ENCODE measurements around the gene FUT4.
A peak's percentile ranks its signal among the peaks of the same experiment; 100 is the strongest.
"Not testable (repeated sequence)": the region's sequence is repeated elsewhere in the genome, so short reads cannot be mapped to it uniquely, and the experiment has no call there.

FUT4 gene

GRCh38 chr11:94533696-94534630 lies 9.8 kb upstream of the FUT4 start:
- peak; percentile 72 to 75 for DNase-seq

- no peak for DNase-seq
Observed at GRCh38 chr11:94536386-94536785, 7.3 kb upstream of the FUT4 start.

GRCh38 chr11:94537031-94537600 lies 6.6 kb upstream of the FUT4 start:
- peak in 1 of 2 donors; percentile 35 for DNase-seq

- DNase-seq, result no peak
Observed at GRCh38 chr11:94539420-94539819, 4.3 kb upstream of the FUT4 start.

DNA sequence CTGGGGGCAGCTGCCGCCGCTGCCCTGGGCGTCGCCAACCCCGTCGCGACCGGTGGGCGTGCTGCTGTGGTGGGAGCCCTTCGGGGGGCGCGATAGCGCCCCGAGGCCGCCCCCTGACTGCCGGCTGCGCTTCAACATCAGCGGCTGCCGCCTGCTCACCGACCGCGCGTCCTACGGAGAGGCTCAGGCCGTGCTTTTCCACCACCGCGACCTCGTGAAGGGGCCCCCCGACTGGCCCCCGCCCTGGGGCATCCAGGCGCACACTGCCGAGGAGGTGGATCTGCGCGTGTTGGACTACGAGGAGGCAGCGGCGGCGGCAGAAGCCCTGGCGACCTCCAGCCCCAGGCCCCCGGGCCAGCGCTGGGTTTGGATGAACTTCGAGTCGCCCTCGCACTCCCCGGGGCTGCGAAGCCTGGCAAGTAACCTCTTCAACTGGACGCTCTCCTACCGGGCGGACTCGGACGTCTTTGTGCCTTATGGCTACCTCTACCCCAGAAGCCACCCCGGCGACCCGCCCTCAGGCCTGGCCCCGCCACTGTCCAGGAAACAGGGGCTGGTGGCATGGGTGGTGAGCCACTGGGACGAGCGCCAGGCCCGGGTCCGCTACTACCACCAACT lies 1.0 kb downstream of the FUT4 start:
- peak in 1 of 2 donors; percentile 25 for DNase-seq

DNA sequence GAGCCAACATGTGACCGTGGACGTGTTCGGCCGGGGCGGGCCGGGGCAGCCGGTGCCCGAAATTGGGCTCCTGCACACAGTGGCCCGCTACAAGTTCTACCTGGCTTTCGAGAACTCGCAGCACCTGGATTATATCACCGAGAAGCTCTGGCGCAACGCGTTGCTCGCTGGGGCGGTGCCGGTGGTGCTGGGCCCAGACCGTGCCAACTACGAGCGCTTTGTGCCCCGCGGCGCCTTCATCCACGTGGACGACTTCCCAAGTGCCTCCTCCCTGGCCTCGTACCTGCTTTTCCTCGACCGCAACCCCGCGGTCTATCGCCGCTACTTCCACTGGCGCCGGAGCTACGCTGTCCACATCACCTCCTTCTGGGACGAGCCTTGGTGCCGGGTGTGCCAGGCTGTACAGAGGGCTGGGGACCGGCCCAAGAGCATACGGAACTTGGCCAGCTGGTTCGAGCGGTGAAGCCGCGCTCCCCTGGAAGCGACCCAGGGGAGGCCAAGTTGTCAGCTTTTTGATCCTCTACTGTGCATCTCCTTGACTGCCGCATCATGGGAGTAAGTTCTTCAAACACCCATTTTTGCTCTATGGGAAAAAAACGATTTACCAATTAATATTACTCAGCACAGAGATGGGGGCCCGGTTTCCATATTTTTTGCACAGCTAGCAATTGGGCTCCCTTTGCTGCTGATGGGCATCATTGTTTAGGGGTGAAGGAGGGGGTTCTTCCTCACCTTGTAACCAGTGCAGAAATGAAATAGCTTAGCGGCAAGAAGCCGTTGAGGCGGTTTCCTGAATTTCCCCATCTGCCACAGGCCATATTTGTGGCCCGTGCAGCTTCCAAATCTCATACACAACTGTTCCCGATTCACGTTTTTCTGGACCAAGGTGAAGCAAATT lies 1.8 kb downstream of the FUT4 start:
- peak in 1 of 2 donors; percentile 31 for DNase-seq

- no peak for DNase-seq
Observed at GRCh38 chr11:94546162-94546470, 2.4 kb downstream of the FUT4 start.

- DNase-seq, result peak in 1 of 2 donors; percentile 14
Observed at GRCh38 chr11:94546886-94547285, 3.2 kb downstream of the FUT4 start.

DNA sequence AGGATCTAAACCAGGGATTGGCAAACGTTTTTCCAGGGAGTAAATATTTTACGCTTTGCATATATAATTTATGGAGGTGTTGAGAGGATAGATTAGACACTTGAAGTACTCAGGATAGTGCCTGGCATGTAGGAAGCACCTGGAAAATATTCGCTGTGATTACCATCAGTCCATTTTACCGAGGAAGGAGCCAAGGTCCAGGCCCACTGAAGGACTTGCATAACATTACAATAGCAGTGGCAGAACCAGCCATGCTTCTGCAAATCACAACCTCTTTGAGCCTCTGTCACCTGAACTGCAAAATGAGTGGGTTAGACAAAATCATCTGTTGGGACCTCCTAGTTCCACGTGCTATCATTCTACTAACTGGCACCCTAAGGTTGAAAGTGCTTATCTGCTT lies 5.4 kb downstream of the FUT4 start:
- DNase-seq, result no peak

GRCh38 chr11:94550513-94550912 lies 6.8 kb downstream of the FUT4 start:
- DNase-seq, result peak; percentile 42 to 58

- no peak for DNase-seq
Observed at GRCh38 chr11:94553938-94554337, 10.2 kb downstream of the FUT4 start.

DNA sequence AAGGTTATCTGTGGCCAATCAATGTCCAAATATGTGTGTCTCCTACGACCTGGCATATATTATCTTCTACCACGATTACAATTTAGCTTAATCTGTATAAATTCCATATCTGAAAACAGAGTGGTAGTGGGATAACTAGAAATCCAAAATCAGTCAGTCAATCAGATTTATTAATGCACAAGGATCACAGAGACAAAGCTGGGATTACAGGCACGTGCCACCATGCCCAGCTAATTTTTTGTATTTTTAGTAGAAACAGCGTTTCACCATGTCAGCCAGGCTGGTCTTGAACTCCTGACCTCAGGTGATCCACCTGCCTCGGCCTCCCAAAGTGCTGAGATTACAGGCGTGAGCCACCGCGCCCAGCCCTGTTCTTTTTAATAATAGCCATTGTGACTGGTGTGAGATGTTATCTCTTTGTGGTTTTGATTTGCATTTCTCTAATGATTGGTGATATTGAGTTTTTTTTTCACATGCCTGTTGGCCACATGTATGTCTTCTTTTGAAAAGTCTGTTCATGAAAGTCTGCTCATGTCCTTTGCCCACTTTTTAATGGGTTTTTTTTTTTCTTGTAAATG lies 12.1 kb downstream of the FUT4 start:
- not testable (repeated sequence) for DNase-seq

- no peak for DNase-seq
Observed at GRCh38 chr11:94557421-94557820, 13.7 kb downstream of the FUT4 start.

DNA sequence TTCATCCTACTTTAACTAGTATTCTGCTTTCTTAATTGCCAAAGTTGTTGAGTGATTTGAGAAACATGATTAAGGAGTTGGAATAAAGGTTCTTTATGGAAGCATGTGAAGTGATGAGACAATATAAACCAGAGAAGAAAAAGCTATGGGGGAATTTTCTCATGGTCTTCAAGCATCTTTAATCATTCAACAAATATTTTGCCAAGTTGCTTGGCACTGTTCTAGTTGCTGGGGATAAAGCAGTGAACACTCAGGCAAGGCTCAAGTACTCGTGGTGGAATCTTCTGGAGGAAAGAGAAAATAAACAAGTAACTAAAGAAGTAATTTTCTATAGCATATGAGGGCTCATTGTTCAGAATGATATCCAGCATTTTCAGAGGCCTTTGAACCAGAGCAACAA lies 14.3 kb downstream of the FUT4 start:
- no peak for DNase-seq

DNA sequence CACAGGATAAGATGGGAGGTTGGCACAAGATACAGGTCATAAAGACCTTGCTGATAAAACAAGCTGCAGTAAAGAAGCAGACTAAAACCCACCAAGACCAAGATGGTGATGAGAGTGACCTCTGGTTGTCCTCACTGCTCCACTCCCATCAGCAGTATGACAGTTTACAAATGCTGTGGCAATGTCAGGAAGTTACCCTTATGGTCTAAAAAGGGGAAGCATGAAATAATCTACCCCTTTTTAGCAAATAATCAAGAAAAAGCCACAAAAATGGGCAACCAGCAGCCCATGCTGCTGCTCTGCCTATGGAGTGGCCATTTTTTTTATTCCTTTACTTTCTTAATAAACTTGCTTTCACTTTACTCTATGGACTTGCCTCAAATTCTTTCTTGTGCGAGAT lies 14.7 kb downstream of the FUT4 start:
- peak; percentile 81 to 94 for DNase-seq

DNA sequence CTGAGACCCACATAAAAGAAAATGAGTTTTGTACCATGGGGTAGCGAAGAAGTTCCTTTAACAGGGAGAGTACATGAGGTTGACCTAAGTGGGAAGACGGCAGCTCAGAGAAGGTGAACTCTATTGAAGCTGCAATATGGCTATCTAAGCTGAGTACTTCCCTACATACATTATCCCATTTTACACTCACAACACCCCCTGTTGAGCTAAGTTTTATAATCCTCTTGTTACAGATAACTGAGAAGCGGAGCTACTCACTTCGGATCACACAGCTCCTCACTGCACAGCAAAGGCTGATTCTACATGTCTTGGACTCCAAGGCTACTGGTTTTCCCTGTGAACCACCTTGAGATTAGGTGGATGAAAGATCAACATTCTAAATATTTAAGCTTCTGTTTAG lies 15.2 kb downstream of the FUT4 start:
- no peak for DNase-seq

GRCh38 chr11:94559361-94559760 lies 15.6 kb downstream of the FUT4 start:
- peak; percentile 75 to 92 for DNase-seq

- DNase-seq, result peak in 1 of 2 donors; percentile 60
Observed at GRCh38 chr11:94560834-94561233, 17.1 kb downstream of the FUT4 start.

- DNase-seq, result no peak
Observed at GRCh38 chr11:94563176-94563847, 19.6 kb downstream of the FUT4 start.

GRCh38 chr11:94563848-94564467 lies 20.2 kb downstream of the FUT4 start:
- DNase-seq, result peak in 1 of 2 donors; percentile 77

DNA sequence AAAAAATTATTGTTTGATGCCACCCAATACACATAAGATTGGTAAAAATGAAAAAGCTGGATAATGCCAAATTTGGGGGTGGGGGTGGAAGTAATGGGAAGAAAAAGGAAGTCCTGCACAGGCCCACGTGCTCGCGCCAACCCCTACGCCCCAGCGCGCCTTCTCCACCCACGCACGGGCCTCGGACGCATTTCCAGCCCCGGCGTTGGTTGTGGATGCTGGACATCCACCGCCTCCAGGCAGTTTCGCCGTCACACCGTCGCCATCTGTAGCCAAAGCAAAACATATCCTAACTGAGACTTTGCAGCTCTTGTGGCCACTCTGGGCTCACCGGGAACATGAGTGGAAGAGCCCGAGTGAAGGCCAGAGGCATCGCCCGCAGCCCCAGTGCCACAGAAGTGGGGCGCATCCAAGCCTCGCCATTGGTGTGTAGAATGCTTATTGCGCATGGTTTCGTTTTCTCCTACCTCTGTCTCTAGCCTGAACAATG lies 23.5 kb downstream of the FUT4 start, which contains the start of gene PIWIL4:
Gene PIWIL4, plus strand, starts transcription at position 188 of the 490 bp plus-strand sequence. Its CDS starts 151 bp downstream, at position 339.
- DNase-seq, result no peak

Data from inflammatory macrophage treated with lipopolysaccharide for 1 hour (primary cell).